HG02798 (cell line): ENCODE data around the gene EPHA4.

ENCODE experiments used
- ATAC-seq: cut with Tn5 transposase; IDR thresholded peaks from one replicate; pipeline ENCODE4 v1.9.1; 2021; ENCODE audit warnings: mild to moderate bottlenecking; ENCODE audit not compliant: unreplicated experiment, poor library complexity

The EPHA4 gene

GRCh38 chr2:221546505-221547225, 25.4 kb downstream of the EPHA4 start:
- ATAC-seq = no peak

GRCh38 chr2:221541131-221541735, 30.9 kb downstream of the EPHA4 start:
- ATAC-seq = no peak

- ATAC-seq = no peak
Measured at GRCh38 chr2:221539246-221539645, 32.9 kb downstream of the EPHA4 start.

GRCh38 chr2:221535824-221536223, 36.3 kb downstream of the EPHA4 start:
- no peak for ATAC-seq

GRCh38 chr2:221533299-221533698, 38.8 kb downstream of the EPHA4 start:
- no peak for ATAC-seq

GRCh38 chr2:221532641-221533040, 39.5 kb downstream of the EPHA4 start:
- no peak for ATAC-seq

GRCh38 chr2:221530653-221531037, 41.5 kb downstream of the EPHA4 start:
- ATAC-seq = no peak

GRCh38 chr2:221529943-221530652, 42.0 kb downstream of the EPHA4 start:
- ATAC-seq = no peak

- ATAC-seq = no peak
Measured at GRCh38 chr2:221529177-221529942, 42.7 kb downstream of the EPHA4 start.

GRCh38 chr2:221527776-221528309, 44.3 kb downstream of the EPHA4 start:
- ATAC-seq = no peak

GRCh38 chr2:221524158-221524557, 47.9 kb downstream of the EPHA4 start:
- ATAC-seq = no peak

- ATAC-seq = no peak
Measured at GRCh38 chr2:221521233-221521845, 50.8 kb downstream of the EPHA4 start.

GRCh38 chr2:221518935-221519625, 53.0 kb downstream of the EPHA4 start:
- no peak for ATAC-seq

GRCh38 chr2:221518201-221518934, 53.7 kb downstream of the EPHA4 start:
- peak; percentile 56 for ATAC-seq

GRCh38 chr2:221517696-221518151, 54.4 kb downstream of the EPHA4 start:
- ATAC-seq = peak; percentile 89

GRCh38 chr2:221517146-221517695, 54.9 kb downstream of the EPHA4 start:
- no peak for ATAC-seq

GRCh38 chr2:221515864-221516263, 56.2 kb downstream of the EPHA4 start:
- no peak for ATAC-seq

- no peak for ATAC-seq
Measured at GRCh38 chr2:221514305-221515040, 57.6 kb downstream of the EPHA4 start.
